LNCaP clone FGC (cell line): ENCODE measurements around the gene TBL1X.

Source experiments
- DNase-seq: peaks from one replicate; pipeline ENCODE4 v3.0.0-alpha.2; 2011; ENCODE audit warnings: low read depth
- H3K4me3 ChIP-seq: 2 replicates; pipeline ENCODE4 v1.5.1; 2011; ENCODE audit warnings: mild to moderate bottlenecking, low read depth, low read length, control low read depth
- TF ChIP-seq, protein P1 (sequence below): IDR thresholded peaks from 2 replicates; pipeline ENCODE4 v1.5.1; 2012; ENCODE audit warnings: mild to moderate bottlenecking; ENCODE audit not compliant: control insufficient read depth, insufficient read depth; ENCODE audit errors: extremely low read depth

TBL1X gene

DNA sequence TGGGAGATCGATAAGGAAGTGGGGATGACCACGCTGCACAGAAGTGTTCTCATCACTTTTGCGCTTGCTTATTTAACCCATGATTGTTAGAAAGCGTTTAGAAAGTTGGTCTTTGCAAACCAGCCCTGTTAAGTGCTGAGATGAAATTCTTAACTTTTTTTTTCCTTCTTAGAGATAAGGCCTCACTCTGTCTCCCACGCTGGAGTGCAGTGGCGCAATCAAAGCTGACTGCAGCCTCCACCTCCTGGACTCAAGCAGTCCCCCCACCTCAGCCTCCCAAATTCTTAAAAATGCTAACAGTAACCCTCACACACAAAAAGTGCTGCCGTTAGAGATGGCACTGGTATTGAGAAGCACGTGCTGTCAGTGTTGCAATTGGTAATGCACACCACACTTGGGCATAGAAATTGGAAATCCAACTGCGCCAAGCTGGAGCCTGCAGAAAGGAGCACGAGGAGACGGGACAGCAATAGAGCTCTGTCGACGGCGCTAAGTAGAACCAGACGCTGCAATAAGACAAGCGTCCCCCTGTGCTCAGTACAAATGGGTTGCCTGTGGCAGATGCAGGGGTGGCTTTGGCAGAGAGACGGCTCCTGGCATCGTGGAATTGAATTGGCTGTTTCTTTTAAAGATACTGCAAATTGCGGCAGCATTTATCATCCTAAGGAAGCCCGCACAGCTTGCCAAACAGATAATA, 113.4 kb downstream of the TBL1X start:
- no peak for DNase-seq
- TF ChIP-seq, protein P1, sequence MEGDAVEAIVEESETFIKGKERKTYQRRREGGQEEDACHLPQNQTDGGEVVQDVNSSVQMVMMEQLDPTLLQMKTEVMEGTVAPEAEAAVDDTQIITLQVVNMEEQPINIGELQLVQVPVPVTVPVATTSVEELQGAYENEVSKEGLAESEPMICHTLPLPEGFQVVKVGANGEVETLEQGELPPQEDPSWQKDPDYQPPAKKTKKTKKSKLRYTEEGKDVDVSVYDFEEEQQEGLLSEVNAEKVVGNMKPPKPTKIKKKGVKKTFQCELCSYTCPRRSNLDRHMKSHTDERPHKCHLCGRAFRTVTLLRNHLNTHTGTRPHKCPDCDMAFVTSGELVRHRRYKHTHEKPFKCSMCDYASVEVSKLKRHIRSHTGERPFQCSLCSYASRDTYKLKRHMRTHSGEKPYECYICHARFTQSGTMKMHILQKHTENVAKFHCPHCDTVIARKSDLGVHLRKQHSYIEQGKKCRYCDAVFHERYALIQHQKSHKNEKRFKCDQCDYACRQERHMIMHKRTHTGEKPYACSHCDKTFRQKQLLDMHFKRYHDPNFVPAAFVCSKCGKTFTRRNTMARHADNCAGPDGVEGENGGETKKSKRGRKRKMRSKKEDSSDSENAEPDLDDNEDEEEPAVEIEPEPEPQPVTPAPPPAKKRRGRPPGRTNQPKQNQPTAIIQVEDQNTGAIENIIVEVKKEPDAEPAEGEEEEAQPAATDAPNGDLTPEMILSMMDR, result no peak
- no peak overlapping the region for H3K4me3 ChIP-seq

DNA sequence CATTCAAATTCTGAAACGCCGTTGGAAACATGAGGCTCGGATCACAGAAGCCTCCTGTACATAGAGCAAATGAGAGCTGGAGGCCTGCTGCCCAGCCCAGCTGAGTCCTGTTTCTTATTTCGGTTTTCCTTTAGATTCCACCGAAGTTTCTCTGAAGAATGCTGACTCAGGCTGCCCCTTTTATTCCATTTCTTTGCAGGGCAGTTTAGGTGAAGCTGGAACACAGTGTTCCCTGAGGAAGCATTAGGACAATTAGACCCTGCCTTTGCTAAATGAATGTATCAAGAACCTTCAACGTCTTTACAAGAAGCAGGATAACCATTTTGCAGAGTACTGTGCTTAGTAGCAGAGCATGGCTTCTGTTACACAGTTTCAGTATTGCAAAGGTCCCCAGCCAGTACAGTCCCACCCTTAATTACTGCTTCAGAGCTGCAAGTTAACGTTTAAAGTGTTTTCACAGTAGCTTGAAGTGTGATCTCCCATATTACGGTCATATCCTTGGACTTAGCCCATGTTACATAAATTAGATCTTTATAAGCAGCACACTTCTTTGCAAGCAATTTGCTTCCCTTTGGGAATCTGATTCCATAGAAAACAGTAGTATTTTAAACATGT, 117.0 kb downstream of the TBL1X start:
- no peak overlapping the region for H3K4me3 ChIP-seq
- no peak for DNase-seq
- TF ChIP-seq, protein P1, result no peak

DNA sequence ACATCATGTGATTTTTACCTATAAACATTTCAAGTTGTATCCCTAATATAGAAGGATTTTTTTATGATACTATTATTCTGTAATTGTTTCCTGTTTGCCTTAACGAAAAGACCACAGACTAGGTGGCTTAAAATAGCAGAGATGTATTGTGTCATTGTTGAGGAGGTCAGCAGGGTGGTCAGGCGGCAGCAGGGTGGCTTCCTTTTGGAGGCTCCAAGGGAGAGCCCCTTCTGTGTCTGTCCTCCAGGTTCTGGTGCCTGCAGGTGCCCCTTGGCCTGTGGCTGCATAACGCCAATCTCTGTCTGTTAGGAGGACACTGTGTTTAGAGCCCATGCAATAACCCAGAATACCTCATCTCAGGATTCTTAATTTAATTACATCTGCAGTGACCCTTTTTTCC, 118.1 kb downstream of the TBL1X start:
- no peak for DNase-seq

DNA sequence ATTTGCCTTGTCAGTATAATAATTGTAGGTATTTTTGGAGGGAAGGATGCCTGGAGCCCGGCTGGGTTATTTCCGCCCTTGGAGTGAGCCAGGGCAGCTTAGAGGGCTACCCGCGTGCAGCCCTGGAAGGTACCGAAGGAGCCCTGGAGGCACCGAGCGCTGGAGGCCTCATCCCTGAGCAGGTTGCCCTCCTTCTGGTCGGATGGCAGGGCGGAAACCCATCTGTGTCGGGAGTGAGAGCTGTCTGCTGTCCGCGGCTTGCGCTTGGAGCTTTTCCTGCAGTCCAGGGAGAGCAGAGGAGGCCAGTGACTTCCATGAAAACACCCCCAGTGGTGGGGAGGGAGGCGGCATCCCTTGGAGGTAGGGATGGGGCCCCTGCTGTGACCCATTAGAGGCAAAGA, 122.1 kb downstream of the TBL1X start:
- H3K4me3 ChIP-seq, result no peak overlapping the region
- TF ChIP-seq, protein P1, result no peak
- DNase-seq, result no peak

More for the DNA sequence above, 118.1 kb downstream of the TBL1X start:
- TF ChIP-seq, protein P1, result no peak
- no peak overlapping the region for H3K4me3 ChIP-seq

DNA sequence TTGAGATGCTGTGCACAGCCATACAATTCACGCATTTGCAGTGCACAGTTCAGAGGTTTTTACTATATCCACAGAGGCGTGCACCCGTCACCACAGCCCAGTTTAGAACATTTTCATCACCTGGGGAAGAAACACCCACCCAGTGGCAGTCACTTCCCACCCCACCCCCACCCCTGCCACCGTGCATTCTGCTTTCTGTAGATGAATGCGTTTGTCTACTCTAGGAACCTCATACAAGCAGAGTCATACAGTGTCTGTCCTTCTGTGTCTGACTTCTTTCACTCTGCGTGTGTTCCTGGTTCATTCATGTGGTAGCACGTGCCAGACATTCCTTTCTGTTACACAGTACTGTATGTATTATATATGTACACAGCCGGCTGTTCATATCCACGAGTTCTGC, 122.8 kb downstream of the TBL1X start:
- TF ChIP-seq, protein P1, result no peak
- no peak for DNase-seq
- no peak overlapping the region for H3K4me3 ChIP-seq

DNA sequence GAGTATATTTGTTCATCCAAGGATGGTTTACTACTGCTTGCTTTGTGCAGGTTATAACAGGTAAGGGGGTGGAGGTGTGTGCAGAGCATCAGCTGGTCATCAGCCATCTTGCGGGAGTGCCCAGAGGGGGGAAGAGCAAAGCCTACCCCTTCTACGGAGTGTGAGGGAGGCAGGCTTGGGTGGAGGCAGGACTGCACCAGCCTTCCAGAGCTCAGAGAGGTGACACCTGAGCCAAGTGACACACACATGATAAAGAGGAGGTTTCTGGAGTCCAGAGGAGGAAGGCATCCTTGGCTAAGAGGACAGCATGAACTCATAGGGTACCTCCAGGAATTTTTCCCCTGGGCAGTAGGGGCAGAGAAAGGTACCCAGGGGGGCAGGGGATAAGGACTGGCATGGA, 126.6 kb downstream of the TBL1X start:
- no peak for DNase-seq
- TF ChIP-seq, protein P1, result no peak
- no peak overlapping the region for H3K4me3 ChIP-seq
